Panc1 (cell line): ENCODE data around the gene SSBP2. TPM values are rescaled to one million over a fixed set of nuclear protein-coding genes. Genes with fewer than 3 reads are reported as not detected.

Experiments used
- ATAC-seq: fragments of 200-7000 bp; cut with Tn5 transposase; 2 replicates; pipeline ENCODE4 v1.9.1; 2020; ENCODE audit warnings: mild to moderate bottlenecking, moderate library complexity
- BruUV-seq: library from RNA; stranded (reverse); fragments of 400-500 nt; replicated peaks from 2 replicates; lab custom pipeline; 2021; lab: Mats Ljungman, UMichigan
- CTCF ChIA-PET: fragments of 300-600 bp; sonication (Branson Sonifier 250); formaldehyde crosslinking; loops from one replicate; lab custom pipeline; 2022; ENCODE audit warnings: antibody characterized with exemption; lab: Charles Lee
- POLR2A ChIA-PET: fragments of 300-600 bp; sonication (Branson Sonifier 250); formaldehyde crosslinking; loops from one replicate; lab custom pipeline; 2022; ENCODE audit warnings: antibody characterized with exemption; lab: Charles Lee
- DNase-seq: peaks from one replicate; pipeline ENCODE4 v3.0.0-alpha.2; 2010; ENCODE audit warnings: low read depth, low spot score
- H3K27ac ChIP-seq: 2 replicates; pipeline ENCODE4 v1.5.1; 2011; ENCODE audit warnings: mild to moderate bottlenecking, low read length, inconsistent platforms
- H3K27me3 ChIP-seq: fragments of 200-500 bp; sonication (Bioruptor generic); 2 replicates; pipeline ENCODE4 v1.6.0; 2014; ENCODE audit warnings: low read length, inconsistent platforms; ENCODE audit not compliant: control insufficient read depth, insufficient read depth
- H3K36me3 ChIP-seq: fragments of 200-500 bp; sonication (Bioruptor generic); 2 replicates; pipeline ENCODE4 v1.5.1; 2014; ENCODE audit warnings: inconsistent platforms, mild to moderate bottlenecking, low read length, moderate library complexity; ENCODE audit not compliant: control insufficient read depth, insufficient read depth
- H3K4me1 ChIP-seq: 2 replicates; pipeline ENCODE4 v1.5.1; 2011; ENCODE audit warnings: inconsistent platforms, mild to moderate bottlenecking, low read length, moderate library complexity; ENCODE audit not compliant: control insufficient read depth, insufficient read depth
- H3K4me3 ChIP-seq, 2 experiments: 2 replicates each; pipeline ENCODE4 v1.5.1; 2011 to 2012; ENCODE audit warnings: low read depth in 2 of 2, low read length in 2 of 2, mild to moderate bottlenecking in 2 of 2, inconsistent platforms in 1 of 2, moderate library complexity in 1 of 2
- H3K9me3 ChIP-seq: fragments of 200-500 bp; sonication (Bioruptor generic); 2 replicates; pipeline ENCODE4 v1.5.1; 2014; ENCODE audit warnings: low read depth, mild to moderate bottlenecking, inconsistent platforms, low read length, moderate library complexity; ENCODE audit not compliant: control insufficient read depth, insufficient read depth
- POLR2AphosphoS5 ChIP-seq: IDR thresholded peaks from 2 replicates; pipeline ENCODE4 v1.6.1; 2012; ENCODE audit warnings: mild to moderate bottlenecking, low read depth, low read length, moderate library complexity
- SIN3A ChIP-seq: IDR thresholded peaks from 2 replicates; pipeline ENCODE4 v1.6.1; 2012; ENCODE audit warnings: low read depth, mild to moderate bottlenecking, low read length, moderate library complexity, borderline replicate concordance; ENCODE audit not compliant: insufficient read depth
- TCF7L2 ChIP-seq: IDR thresholded peaks from 2 replicates; pipeline ENCODE4 v1.6.1; 2011; ENCODE audit warnings: mild to moderate bottlenecking, low read depth, low read length, inconsistent platforms
- in situ Hi-C: cut with HindIII; loops from 2 replicates; pipeline ENCODE4 v1.10.0; 2016; ENCODE audit warnings: low sequenced_read_pairs, low pct_unique_long_range_greater_than_20kb
- intact Hi-C: fragments of 100-400 bp; cut with micrococcal nuclease; formaldehyde crosslinking; loops from one replicate; pipeline ENCODE4 v1.10.0; 2022; ENCODE audit not compliant: unreplicated experiment
- total RNA-seq: library from RNA; stranded (reverse); gene quantifications from one replicate; pipeline ENCODE4 v1.2.1, GENCODE V29; 2021; ENCODE audit not compliant: unreplicated experiment
- TF ChIP-seq, protein P1 (sequence below): fragments of 450-650 bp; IDR thresholded peaks from 2 replicates; pipeline ENCODE4 v1.5.1; 2017; ENCODE audit warnings: mild to moderate bottlenecking
- TF ChIP-seq, protein P2 (sequence below), 2 experiments: IDR thresholded peaks; 2 replicates each; pipeline ENCODE4 v1.6.1; 2011 to 2012; ENCODE audit warnings: low read depth in 2 of 2, control low read depth in 1 of 2, low read length in 1 of 2, mild to moderate bottlenecking in 1 of 2, moderate library complexity in 1 of 2; ENCODE audit not compliant: insufficient read depth in 1 of 2

SSBP2 gene
- total RNA-seq, 1 experiment from 2014 or later, result 16.3 TPM

DNA sequence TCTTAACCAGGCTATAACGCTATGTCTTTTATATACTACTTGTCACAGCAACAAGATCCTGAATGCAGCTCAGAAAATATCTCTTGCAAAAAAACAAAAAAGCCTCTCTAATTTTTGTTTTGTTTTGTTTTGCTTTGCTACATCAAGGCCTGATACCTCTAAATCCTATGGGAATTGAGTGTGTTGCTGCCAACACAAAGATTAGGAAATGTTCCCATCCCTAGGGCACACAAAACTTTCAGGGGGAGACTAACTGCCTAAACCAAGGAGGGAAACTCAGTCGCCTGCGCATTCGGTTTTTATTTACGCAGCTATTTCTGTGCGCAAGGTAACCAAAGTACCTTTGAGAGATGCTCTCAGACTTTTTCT lies 1.7 kb downstream of the SSBP2 start:
- ATAC-seq (no peak), DNase-seq (no peak)
- H3K36me3 ChIP-seq, result no peaks in the 10 kb centered on the region
- in situ Hi-C loops (no loop called here), intact Hi-C loops (loop anchor here (5.0 to 10.0 kb wide), 3 partner anchors 242 to 416 kb away; no protein-coding TSS in a partner anchor)
- peaks cover 17% of the 10 kb centered on the region for H3K4me1 ChIP-seq
- no peak for TF ChIP-seq POLR2AphosphoS5
- TF ChIP-seq, protein P1, sequence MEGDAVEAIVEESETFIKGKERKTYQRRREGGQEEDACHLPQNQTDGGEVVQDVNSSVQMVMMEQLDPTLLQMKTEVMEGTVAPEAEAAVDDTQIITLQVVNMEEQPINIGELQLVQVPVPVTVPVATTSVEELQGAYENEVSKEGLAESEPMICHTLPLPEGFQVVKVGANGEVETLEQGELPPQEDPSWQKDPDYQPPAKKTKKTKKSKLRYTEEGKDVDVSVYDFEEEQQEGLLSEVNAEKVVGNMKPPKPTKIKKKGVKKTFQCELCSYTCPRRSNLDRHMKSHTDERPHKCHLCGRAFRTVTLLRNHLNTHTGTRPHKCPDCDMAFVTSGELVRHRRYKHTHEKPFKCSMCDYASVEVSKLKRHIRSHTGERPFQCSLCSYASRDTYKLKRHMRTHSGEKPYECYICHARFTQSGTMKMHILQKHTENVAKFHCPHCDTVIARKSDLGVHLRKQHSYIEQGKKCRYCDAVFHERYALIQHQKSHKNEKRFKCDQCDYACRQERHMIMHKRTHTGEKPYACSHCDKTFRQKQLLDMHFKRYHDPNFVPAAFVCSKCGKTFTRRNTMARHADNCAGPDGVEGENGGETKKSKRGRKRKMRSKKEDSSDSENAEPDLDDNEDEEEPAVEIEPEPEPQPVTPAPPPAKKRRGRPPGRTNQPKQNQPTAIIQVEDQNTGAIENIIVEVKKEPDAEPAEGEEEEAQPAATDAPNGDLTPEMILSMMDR, result no peak
- TF ChIP-seq TCF7L2, result no peak
- TF ChIP-seq SIN3A, result no peak
- TF ChIP-seq, protein P2, sequence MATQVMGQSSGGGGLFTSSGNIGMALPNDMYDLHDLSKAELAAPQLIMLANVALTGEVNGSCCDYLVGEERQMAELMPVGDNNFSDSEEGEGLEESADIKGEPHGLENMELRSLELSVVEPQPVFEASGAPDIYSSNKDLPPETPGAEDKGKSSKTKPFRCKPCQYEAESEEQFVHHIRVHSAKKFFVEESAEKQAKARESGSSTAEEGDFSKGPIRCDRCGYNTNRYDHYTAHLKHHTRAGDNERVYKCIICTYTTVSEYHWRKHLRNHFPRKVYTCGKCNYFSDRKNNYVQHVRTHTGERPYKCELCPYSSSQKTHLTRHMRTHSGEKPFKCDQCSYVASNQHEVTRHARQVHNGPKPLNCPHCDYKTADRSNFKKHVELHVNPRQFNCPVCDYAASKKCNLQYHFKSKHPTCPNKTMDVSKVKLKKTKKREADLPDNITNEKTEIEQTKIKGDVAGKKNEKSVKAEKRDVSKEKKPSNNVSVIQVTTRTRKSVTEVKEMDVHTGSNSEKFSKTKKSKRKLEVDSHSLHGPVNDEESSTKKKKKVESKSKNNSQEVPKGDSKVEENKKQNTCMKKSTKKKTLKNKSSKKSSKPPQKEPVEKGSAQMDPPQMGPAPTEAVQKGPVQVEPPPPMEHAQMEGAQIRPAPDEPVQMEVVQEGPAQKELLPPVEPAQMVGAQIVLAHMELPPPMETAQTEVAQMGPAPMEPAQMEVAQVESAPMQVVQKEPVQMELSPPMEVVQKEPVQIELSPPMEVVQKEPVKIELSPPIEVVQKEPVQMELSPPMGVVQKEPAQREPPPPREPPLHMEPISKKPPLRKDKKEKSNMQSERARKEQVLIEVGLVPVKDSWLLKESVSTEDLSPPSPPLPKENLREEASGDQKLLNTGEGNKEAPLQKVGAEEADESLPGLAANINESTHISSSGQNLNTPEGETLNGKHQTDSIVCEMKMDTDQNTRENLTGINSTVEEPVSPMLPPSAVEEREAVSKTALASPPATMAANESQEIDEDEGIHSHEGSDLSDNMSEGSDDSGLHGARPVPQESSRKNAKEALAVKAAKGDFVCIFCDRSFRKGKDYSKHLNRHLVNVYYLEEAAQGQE (IDR thresholded peaks at IDR 0.05; ENCODE audit: insufficient read depth in 1 of 2, low read depth in 2 of 2, low read length in 1 of 2), result no peak
- no peaks in the 10 kb centered on the region for H3K9me3 ChIP-seq
- ChIA-PET POLR2A (no interaction called here), CTCF (no interaction called here)
- H3K4me3 ChIP-seq, result peak overlapping the region; percentile 46 to 47
- no TSS peak for BruUV-seq
- H3K27me3 ChIP-seq, result no peaks in the 10 kb centered on the region
- H3K27ac ChIP-seq, result no peak overlapping the region

DNA sequence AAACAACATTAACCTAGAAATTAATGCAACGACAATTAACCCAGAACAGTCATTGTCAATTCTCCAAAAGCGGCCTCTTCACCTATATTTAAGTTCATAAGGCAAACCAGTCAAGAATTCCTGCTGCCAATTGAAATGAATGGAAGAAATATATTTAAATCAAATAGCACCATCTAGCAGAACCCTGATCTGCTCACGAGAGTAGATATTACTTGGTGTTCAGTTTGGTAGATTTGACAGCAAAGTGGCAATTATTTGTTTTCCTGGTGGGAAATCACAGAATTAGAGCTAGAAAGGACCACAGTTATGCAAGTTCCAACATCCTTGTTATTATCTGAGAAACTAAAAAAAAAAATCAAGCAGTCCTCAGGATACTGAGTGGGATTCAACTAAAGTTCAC lies 2.3 kb downstream of the SSBP2 start:
- ATAC-seq (no peak), DNase-seq (no peak)
- no peaks in the 10 kb centered on the region for H3K9me3 ChIP-seq
- no peaks in the 10 kb centered on the region for H3K36me3 ChIP-seq
- POLR2A ChIA-PET, result no interaction called here
- H3K27me3 ChIP-seq, result no peaks in the 10 kb centered on the region
- no peak overlapping the region for H3K4me3 ChIP-seq
- H3K4me1 ChIP-seq, result peaks cover 17% of the 10 kb centered on the region
- CTCF ChIA-PET, result no interaction called here
- no TSS peak for BruUV-seq
- intact Hi-C loops, result loop anchor here (5.0 to 10.0 kb wide), 3 partner anchors 241 to 416 kb away; no protein-coding TSS in a partner anchor
- TF ChIP-seq, protein P1, result peak; percentile 30; the same call in 1 of the 2 replicates
- TF ChIP-seq SIN3A, result no peak
- in situ Hi-C loops, result no loop called here
- no peak overlapping the region for H3K27ac ChIP-seq
